ENCODE results near the gene SLC38A1.

Gene SLC38A1

GRCh38 chr12:46209914-46210872, 58.6 kb downstream of the SLC38A1 start:
- DNase-seq (ENCODE audit: low read depth) = no peak
- TF ChIP-seq POLR2A (IDR thresholded peaks at IDR 0.05; ENCODE audit: extremely low read depth, insufficient read length) (no peak), MAX (IDR thresholded peaks at IDR 0.05; ENCODE audit: low read depth, low read length) (no peak), MYC (IDR thresholded peaks at IDR 0.05; ENCODE audit: low read depth, low read length) (no peak)
- no peak overlapping the region for H3K4me3 ChIP-seq (ENCODE audit: low read depth, low read length)

- DNase-seq (ENCODE audit: low read depth) = no peak
- TF ChIP-seq MAX (IDR thresholded peaks at IDR 0.05; ENCODE audit: low read depth, low read length) (no peak), CTCF (IDR thresholded peaks at IDR 0.05; ENCODE audit: low read depth, low read length) (no peak), POLR2A (IDR thresholded peaks at IDR 0.05; ENCODE audit: extremely low read depth, insufficient read length) (no peak), MYC (IDR thresholded peaks at IDR 0.05; ENCODE audit: low read depth, low read length) (no peak)
- no peak overlapping the region for H3K4me3 ChIP-seq (ENCODE audit: low read depth, low read length)
These were observed 59.7 kb downstream of the SLC38A1 start for GRCh38 chr12:46209170-46209569.

GRCh38 chr12:46208370-46208769, 60.5 kb downstream of the SLC38A1 start:
- DNase-seq (ENCODE audit: low read depth) = no peak

GRCh38 chr12:46207644-46208043, 61.2 kb downstream of the SLC38A1 start:
- DNase-seq (ENCODE audit: low read depth) = no peak
- H3K4me3 ChIP-seq (ENCODE audit: low read depth, low read length) = no peak overlapping the region
- TF ChIP-seq CTCF (IDR thresholded peaks at IDR 0.05; ENCODE audit: low read depth, low read length) (no peak), MYC (IDR thresholded peaks at IDR 0.05; ENCODE audit: low read depth, low read length) (no peak), POLR2A (IDR thresholded peaks at IDR 0.05; ENCODE audit: extremely low read depth, insufficient read length) (no peak), MAX (IDR thresholded peaks at IDR 0.05; ENCODE audit: low read depth, low read length) (no peak)

More at GRCh38 chr12:46208370-46208769, 60.5 kb downstream of the SLC38A1 start:
- H3K4me3 ChIP-seq (ENCODE audit: low read depth, low read length) = no peak overlapping the region
- no peak for TF ChIP-seq MAX (IDR thresholded peaks at IDR 0.05; ENCODE audit: low read depth, low read length)
- no peak for TF ChIP-seq POLR2A (IDR thresholded peaks at IDR 0.05; ENCODE audit: extremely low read depth, insufficient read length)
- TF ChIP-seq CTCF (IDR thresholded peaks at IDR 0.05; ENCODE audit: low read depth, low read length) = no peak
- no peak for TF ChIP-seq MYC (IDR thresholded peaks at IDR 0.05; ENCODE audit: low read depth, low read length)

GRCh38 chr12:46206471-46206870, 62.4 kb downstream of the SLC38A1 start:
- no peak for DNase-seq (ENCODE audit: low read depth)
- no peak for TF ChIP-seq CTCF (IDR thresholded peaks at IDR 0.05; ENCODE audit: low read depth, low read length)
- TF ChIP-seq POLR2A (IDR thresholded peaks at IDR 0.05; ENCODE audit: extremely low read depth, insufficient read length) = no peak
- no peak for TF ChIP-seq MAX (IDR thresholded peaks at IDR 0.05; ENCODE audit: low read depth, low read length)
- TF ChIP-seq MYC (IDR thresholded peaks at IDR 0.05; ENCODE audit: low read depth, low read length) = no peak
- H3K4me3 ChIP-seq (ENCODE audit: low read depth, low read length) = no peak overlapping the region

- H3K4me3 ChIP-seq (ENCODE audit: low read depth, low read length) = no peak overlapping the region
- DNase-seq (ENCODE audit: low read depth) = no peak
- TF ChIP-seq MYC (IDR thresholded peaks at IDR 0.05; ENCODE audit: low read depth, low read length) (no peak), MAX (IDR thresholded peaks at IDR 0.05; ENCODE audit: low read depth, low read length) (no peak), POLR2A (IDR thresholded peaks at IDR 0.05; ENCODE audit: extremely low read depth, insufficient read length) (no peak), CTCF (IDR thresholded peaks at IDR 0.05; ENCODE audit: low read depth, low read length) (no peak)
These were observed 63.5 kb downstream of the SLC38A1 start for GRCh38 chr12:46205294-46205693.

Data from NB4 (cell line).